ENCODE results near the gene KIF27.
"Not testable (repeated sequence)": the region's sequence is repeated elsewhere in the genome, so short reads cannot be mapped to it uniquely, and the experiment has no call there.

The KIF27 gene

DNA sequence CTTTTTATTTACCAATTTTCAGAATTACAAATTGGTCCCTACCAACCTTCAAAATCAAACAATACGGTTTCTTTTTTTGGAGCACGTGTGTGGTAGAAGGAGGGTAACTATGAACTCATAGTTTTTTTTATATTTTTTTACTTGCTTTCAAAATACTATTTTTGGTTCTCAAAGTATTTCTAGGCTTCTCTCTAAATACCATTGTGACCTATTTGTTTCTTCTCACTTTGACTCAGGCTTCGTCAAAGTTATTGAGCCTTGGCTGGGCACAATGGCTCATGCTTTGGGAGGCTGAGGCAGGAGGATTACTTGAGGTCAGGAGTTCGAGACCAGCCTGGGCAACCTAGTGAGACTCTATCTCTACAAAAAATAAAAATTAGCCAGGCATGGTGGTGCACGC lies 11.6 kb upstream of the KIF27 start:
- no peak for DNase-seq

DNA sequence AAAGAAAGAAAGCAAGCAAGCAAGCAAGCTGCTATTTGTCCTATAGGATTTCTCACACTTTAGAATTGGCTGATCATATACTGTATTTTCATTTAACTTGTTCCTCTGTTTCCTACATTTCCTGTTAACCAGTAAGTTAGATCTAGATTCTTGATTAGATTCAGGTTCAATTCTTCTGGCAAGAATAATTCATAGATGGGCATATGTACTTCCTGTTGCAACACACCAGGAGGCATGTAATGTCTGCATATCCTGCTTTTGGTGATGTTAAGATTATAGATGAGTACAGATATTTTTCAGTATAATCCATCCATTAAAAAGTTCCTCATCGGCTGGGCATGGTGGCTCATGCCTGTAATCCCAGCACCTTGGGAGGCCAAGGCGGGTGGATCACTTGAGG lies 10.8 kb upstream of the KIF27 start:
- no peak for DNase-seq

DNA sequence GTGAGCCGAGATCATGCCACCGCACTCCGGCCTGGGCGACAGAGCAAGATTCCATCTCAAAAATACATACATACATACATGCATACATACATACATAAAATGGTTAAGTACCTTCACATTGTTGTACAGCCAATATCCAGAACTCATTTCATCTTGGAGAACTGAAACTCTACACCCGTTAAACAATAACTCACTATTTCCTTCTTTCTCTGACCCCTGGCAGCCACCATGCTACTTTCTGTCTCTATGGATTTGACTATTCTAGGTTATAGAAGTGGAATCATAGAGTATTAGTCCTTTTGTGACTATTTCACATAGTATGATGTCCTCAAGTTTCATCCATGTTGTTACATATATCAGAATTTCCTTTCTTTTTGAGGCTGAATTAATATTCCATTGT lies 9.6 kb upstream of the KIF27 start:
- DNase-seq, result no peak

GRCh38 chr9:83927591-83927990 lies 6.4 kb upstream of the KIF27 start:
- no peak for DNase-seq

GRCh38 chr9:83920469-83920926 lies 734 bp downstream of the KIF27 start:
- DNase-seq, result no peak

DNA sequence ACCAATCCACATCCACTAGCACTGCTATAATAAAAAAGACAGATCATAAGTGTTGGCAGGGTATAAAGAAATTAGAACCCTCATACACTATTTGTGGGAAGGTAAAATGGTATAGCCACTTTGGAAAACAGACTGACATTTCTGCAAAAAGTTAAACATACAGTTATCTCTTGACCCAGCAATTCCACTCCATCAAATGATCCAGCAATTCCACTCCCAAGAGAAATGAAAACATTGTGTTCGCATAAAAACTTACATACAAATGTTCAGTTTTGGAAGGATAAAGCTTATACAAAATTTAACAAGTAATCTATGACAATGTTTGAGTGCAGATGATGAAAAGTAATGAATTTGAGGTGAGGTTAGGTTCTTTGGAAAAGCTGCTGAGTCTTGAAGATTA lies 2.1 kb downstream of the KIF27 start:
- DNase-seq, result no peak

GRCh38 chr9:83912194-83912593 lies 9.0 kb downstream of the KIF27 start:
- not testable (repeated sequence) for DNase-seq

DNA sequence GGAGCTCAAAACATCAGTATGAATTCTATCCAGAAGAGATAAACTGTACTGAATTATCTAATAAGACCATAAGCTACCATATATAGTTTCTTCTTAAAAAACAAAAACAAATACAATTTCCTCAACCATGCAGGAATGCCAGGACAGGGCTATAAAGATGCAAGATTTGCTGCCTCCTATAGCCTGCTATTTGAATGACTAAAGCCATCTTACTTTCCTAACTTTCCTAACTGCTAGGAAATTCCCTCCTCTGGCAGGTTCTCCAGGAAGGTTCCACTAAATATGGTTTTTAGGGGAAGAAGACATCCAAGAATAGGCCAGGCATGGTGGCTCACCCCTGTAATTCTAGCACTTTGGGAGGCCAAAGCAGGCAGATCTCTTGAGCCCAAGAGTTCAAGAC lies 15.1 kb downstream of the KIF27 start:
- DNase-seq, result no peak

GRCh38 chr9:83900615-83901014 lies 20.6 kb downstream of the KIF27 start:
- not testable (repeated sequence) for DNase-seq

GRCh38 chr9:83894301-83894700 lies 26.9 kb downstream of the KIF27 start:
- not testable (repeated sequence) for DNase-seq

- not testable (repeated sequence) for DNase-seq
Observed at GRCh38 chr9:83886498-83886897, 34.7 kb downstream of the KIF27 start.

GRCh38 chr9:83885559-83886240 lies 35.5 kb downstream of the KIF27 start:
- not testable (repeated sequence) for DNase-seq

DNA sequence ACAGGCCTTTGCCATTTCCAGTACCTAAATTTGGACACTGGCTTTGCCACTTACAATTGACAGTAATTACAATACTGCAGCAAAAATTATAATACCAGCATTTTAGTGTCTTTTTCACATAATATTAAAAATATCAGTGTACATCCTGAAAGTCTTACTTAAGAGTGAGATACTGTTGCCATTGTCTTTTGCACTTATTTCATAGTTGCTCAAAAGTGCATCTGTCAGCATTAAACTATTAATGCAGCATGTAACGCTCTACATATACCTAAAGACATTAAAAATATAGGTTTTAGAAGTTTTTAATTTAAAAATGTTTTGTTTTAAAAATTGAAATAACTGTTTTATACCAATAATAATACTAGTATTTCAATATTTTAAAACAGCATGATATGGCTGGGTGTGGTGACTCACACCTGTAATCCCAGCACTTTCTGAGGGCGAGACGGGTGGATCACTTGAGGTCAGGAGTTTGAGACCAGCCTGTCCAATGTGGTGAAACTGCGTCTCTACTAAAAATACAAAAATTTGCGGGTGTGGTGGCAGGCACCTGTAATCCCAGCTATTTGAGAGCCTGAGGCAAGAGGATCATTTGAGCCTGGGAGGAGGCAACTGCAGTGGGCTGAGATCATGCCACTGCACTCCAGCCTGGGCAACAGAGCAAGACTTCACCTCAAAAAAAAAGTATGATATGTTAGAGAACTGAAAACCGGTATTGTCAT lies 39.4 kb downstream of the KIF27 start:
- not testable (repeated sequence) for DNase-seq

GRCh38 chr9:83875559-83875958 lies 45.7 kb downstream of the KIF27 start:
- not testable (repeated sequence) for DNase-seq

- DNase-seq, result not testable (repeated sequence)
Observed at GRCh38 chr9:83849895-83850294, 71.3 kb downstream of the KIF27 start.

DNA sequence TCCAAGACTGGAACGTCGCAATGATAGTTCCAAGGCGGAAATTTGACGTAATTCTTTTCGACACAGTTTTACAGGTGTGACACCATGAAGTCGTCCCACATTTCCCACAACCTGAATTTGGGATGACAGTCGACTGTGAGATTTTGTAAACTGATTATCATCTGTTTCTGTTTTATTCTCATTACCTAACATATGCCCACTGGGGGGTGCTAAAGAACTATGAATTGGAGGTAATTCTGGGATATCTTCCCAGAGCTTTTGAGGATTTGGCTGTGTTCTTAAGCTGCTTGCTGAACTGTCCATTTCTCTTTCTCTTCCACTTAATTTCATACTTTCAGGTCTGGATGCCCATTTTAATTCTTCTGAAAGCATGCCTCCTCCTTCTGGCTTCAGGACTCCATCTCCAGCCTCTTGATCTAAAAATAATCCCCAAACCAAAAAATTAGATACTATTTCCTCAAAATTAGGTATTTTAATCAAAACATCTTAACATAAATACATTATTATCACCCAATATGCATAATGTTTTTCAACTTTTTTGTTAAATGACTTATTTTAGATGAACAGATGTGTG lies 84.1 kb downstream of the KIF27 start:
- DNase-seq, result not testable (repeated sequence)

- not testable (repeated sequence) for DNase-seq
Observed at GRCh38 chr9:83830426-83831071, 90.7 kb downstream of the KIF27 start.

DNA sequence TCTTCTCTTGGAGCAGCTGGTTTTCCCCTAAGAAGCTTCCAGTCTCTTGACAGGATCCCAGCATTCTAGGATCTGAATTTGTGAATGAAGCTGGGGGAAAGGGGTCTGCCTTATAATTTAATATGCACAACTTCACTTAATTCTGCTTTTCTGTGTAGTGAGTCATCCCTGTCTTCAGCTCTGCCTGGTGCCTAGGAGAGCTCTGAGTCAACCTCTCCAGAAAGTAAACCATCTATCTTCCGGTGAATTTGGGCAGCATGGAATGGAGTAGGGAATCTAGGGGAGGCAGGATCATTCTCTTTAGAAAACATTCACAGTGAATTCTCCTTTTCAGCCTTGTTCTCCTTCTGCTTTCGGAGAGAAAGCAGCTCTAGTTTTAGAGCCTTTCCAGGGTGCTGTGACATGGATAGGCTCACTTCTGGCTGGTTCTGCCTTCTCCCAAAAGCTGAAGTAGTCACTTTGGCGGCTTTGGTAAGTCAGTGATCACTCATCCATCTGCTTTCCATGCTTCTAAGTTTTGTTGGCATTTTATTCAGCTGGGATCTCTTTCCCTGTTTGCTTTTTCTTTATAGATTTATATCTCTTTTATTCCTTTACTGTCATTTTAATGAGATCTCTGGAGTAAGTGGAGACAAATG lies 96.1 kb downstream of the KIF27 start:
- not testable (repeated sequence) for DNase-seq

DNA sequence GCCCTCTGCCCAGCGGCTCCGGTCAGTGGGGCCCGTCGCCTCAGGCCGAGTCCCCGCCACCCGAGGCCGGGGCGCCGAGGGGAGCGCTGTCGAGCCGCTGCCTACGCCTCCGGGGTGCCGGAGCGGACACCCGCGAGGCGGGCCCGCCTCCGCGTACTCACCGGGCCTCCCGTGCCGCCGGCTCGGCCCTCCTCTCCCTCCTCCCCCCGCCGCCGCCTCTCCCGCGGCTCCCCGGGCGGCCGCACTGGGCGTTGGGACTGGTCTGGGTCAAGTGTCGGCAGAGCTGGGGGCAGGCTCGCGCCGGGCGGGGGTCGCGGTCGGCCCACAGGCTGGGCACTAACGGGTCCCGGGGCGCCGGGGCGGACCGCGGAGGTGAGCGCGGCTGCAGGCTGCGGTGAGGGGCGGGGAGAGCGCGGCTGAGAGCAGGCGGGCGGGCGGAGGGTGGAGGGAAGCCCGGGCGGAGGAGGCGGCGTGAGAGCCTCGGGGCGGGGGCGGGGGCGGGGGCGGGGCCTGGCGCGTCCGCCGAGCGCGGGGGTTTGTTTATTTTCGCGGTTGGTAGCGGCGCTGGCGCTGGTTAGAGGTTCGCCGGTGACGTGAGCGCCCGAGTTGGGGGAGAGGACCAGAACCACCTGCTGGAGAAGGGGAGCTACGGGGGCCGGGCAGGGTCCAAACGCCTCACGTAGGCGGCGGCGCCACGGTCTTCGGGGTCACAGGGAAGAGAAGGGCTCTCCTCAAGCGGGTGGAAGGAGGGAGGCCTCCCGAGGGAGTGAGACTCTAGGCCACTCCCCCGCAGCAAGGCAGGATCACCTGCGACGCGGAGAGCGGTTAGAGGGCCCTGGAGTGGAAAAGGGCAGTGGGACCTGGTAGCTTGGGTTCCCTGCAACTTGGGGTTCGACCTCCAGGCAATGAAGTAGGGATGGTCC lies 103.6 kb downstream of the KIF27 start, which contains the start of gene GKAP1:
GKAP1 (minus strand) TSS at position 414 of the 923 bp plus-strand sequence. CDS start 11,252 bp downstream, outside the sequence.
- not testable (repeated sequence) for DNase-seq

- DNase-seq, result not testable (repeated sequence)
Observed at GRCh38 chr9:83817011-83817355, 104.2 kb downstream of the KIF27 start.

- not testable (repeated sequence) for DNase-seq
Observed at GRCh38 chr9:83815120-83815519, 106.1 kb downstream of the KIF27 start.

DNA sequence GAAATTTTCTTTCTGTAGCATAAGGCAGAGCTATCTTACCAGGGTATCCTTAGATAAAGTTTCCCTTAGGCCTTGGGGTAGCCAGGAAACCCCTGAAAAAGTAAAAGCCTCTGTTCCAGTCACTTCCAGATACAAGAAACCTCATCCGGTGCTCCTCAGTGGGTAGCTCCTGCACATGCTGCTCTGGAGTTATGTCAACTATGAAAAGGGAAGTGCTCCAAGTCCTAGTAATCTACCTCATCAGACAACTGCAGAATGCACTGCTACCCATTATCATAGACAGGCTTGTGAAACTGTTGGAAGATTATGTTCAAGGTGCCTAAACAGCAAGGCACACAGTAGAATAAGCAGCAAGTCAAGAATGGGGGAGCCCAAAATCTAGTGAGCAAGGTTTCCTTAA lies 112.0 kb downstream of the KIF27 start:
- DNase-seq, result not testable (repeated sequence)
